BE2C (cell line): ENCODE data around the gene SMIM45.
A peak's percentile ranks its signal among the peaks of the same experiment; 100 is the strongest.

ENCODE experiments used
- DNase-seq: peaks from one replicate; pipeline ENCODE4 v3.0.0-alpha.2; 2020
- H3K27me3 ChIP-seq: fragments of 250-450 bp; sonication (Bioruptor Pico); 2 replicates; pipeline ENCODE4 v1.5.1; 2020; ENCODE audit warnings: mild to moderate bottlenecking
- H3K36me3 ChIP-seq: fragments of 250-450 bp; sonication (Bioruptor Pico); 2 replicates; pipeline ENCODE4 v1.5.1; 2020; ENCODE audit warnings: mild to moderate bottlenecking
- H3K4me1 ChIP-seq: fragments of 250-450 bp; sonication (Bioruptor Pico); 2 replicates; pipeline ENCODE4 v1.5.1; 2020
- H3K4me3 ChIP-seq: 2 replicates; pipeline ENCODE4 v1.5.1; 2011; ENCODE audit warnings: low read depth, low read length
- H3K9me3 ChIP-seq: fragments of 250-450 bp; sonication (Bioruptor Pico); 2 replicates; pipeline ENCODE4 v1.5.1; 2020
- CTCF ChIP-seq: IDR thresholded peaks from 2 replicates; pipeline ENCODE4 v1.5.1; 2012; ENCODE audit warnings: mild to moderate bottlenecking, low read depth, low read length

The SMIM45 gene

DNA sequence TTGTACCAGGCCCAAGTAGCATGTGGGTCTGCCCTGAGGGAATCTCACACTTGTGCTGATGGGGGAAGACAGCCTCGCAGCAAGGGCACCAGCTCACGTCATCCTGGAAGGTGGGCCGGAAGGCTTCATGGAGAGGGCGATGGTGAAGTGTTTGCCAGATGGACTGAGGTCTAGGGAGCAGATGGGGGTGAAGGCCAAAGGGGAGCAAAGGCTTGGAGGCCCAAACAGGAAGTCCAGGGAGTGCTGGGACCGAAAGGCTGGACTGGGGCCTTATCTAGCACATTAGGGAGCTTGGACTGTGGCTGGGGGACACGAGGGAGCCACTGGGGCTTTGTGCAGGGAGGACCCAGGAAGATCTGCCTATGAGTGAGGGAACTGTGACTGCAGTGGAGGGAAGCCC, 24.1 kb upstream of the SMIM45 start:
- no peak overlapping the region for H3K4me3 ChIP-seq
- no peak for DNase-seq
- TF ChIP-seq CTCF, result no peak
- H3K36me3 ChIP-seq, result 0 out of 2 replicates have a peak, but pooled peaks cover 2% of the 10 kb centered on the region
- no peaks in the 10 kb centered on the region for H3K9me3 ChIP-seq
- H3K27me3 ChIP-seq, result peaks cover 18% of the 10 kb centered on the region
- peaks cover 11% of the 10 kb centered on the region for H3K4me1 ChIP-seq

GRCh38 chr22:41928593-41929417, 23.1 kb upstream of the SMIM45 start:
- peaks cover 11% of the 10 kb centered on the region for H3K4me1 ChIP-seq
- no peak overlapping the region for H3K4me3 ChIP-seq
- H3K27me3 ChIP-seq, result peaks cover 18% of the 10 kb centered on the region
- H3K36me3 ChIP-seq, result 0 out of 2 replicates have a peak, but pooled peaks cover 2% of the 10 kb centered on the region
- no peaks in the 10 kb centered on the region for H3K9me3 ChIP-seq
- no peak for TF ChIP-seq CTCF
- no peak for DNase-seq

GRCh38 chr22:41929418-41929810, 22.5 kb upstream of the SMIM45 start:
- peaks cover 18% of the 10 kb centered on the region for H3K27me3 ChIP-seq
- DNase-seq, result peak; percentile 20
- no peak for TF ChIP-seq CTCF
- peaks cover 5% of the 10 kb centered on the region; the same call in 1 of the 2 replicates for H3K36me3 ChIP-seq
- peaks cover 11% of the 10 kb centered on the region for H3K4me1 ChIP-seq
- H3K4me3 ChIP-seq, result no peak overlapping the region
- no peaks in the 10 kb centered on the region for H3K9me3 ChIP-seq

DNA sequence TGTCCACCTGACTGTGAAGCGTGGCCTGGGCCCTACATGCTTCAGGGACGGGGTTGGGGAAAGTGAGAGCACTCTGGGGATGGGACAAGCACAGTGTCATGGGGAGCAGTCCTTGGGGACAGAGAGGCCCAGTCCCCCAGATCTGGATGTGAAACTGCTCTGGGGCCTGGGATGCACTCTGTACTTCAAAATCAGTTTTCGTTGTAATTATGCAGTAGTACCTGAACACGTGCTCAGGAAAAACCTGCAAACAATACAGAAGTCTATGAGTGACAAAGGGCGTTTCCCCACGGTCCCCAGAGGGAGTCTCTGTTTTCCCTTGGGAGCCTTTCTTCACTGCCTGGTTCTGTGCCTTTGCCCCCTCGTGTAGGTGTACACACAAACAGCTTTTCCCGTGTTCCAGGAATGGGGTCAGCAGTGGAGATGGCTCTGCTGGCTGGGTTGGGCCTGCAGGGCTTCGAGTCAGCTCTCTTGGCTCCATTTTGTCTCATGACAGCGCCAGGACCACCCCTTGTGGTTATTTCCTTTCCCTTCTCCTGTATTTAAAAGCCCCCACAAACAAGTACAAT, 20.2 kb upstream of the SMIM45 start:
- Histone ChIP-seq H3K36me3 (peaks cover 16% of the 10 kb centered on the region), H3K4me1 (peaks cover 14% of the 10 kb centered on the region), H3K27me3 (no peaks in the 10 kb centered on the region), H3K4me3 (no peak overlapping the region), H3K9me3 (no peaks in the 10 kb centered on the region)
- peak; percentile 17 for DNase-seq
- peak; percentile 11; the same call in 1 of the 2 replicates for TF ChIP-seq CTCF

- H3K4me1 ChIP-seq, result peaks cover 14% of the 10 kb centered on the region
- H3K9me3 ChIP-seq, result no peaks in the 10 kb centered on the region
- H3K4me3 ChIP-seq, result no peak overlapping the region
- H3K36me3 ChIP-seq, result peaks cover 22% of the 10 kb centered on the region
- H3K27me3 ChIP-seq, result no peaks in the 10 kb centered on the region
- DNase-seq, result peak; percentile 21
- TF ChIP-seq CTCF, result no peak
These were observed 19.6 kb upstream of the SMIM45 start for GRCh38 chr22:41932353-41932752.
